Measurements from ENCODE around the gene MSI2. TPM values are rescaled to one million over a fixed set of nuclear protein-coding genes. Genes with fewer than 3 reads are reported as not detected.

Gene MSI2
- total and polyA plus RNA-seq, 9 of the 15 experiments (the other 6 are each of a cell fraction or from before 2014, with no cell fraction given): 4.6 to 61.8 (median 42.4) TPM

DNA sequence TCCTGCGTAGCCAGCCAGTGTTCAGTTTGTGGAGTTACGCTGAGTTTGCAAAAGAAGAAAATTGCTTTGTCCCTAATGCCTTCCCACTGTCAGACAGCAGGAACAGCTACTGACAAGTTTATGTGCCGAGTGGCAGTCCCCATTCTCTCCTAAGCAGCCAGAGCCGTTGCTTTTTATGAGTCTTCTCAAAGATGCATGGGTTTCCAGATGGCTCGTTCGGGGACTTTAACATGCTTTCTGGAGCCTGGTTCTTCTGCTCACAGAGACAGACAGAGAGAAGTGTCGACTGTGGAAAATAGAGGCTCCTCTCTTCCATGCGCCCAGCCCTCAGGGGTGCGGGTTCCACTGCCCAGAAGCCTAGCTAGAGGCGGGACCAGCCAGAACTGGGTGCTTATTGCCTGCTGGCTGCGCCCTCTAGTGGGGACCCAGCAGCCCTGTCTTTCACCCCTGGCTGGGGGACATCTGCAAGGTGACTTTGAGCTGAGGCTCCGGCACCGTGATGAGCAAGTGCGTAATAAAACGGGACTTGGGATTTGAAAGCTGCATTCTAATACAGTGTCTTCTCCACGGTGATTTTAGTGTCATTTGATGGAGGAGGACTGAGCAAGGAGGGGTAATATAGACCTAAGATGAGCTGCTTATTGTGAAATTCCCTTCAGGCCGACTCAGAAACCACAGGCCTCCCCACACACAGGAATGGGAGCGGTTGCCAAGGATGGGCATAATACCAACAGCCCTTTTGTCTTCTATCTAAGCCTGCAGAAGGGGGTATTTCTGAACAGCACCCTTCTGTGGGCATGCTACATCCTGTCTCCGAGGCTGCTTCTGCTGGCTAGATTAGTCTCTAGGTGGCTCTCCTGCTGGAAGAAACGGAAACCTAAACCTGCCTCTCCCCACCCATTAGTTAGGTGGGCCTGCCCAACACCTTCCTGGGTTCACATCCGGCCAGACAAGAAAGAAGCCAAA lies 415.6 kb downstream of the MSI2 start (continued):
- TF ChIP-seq, protein P1, sequence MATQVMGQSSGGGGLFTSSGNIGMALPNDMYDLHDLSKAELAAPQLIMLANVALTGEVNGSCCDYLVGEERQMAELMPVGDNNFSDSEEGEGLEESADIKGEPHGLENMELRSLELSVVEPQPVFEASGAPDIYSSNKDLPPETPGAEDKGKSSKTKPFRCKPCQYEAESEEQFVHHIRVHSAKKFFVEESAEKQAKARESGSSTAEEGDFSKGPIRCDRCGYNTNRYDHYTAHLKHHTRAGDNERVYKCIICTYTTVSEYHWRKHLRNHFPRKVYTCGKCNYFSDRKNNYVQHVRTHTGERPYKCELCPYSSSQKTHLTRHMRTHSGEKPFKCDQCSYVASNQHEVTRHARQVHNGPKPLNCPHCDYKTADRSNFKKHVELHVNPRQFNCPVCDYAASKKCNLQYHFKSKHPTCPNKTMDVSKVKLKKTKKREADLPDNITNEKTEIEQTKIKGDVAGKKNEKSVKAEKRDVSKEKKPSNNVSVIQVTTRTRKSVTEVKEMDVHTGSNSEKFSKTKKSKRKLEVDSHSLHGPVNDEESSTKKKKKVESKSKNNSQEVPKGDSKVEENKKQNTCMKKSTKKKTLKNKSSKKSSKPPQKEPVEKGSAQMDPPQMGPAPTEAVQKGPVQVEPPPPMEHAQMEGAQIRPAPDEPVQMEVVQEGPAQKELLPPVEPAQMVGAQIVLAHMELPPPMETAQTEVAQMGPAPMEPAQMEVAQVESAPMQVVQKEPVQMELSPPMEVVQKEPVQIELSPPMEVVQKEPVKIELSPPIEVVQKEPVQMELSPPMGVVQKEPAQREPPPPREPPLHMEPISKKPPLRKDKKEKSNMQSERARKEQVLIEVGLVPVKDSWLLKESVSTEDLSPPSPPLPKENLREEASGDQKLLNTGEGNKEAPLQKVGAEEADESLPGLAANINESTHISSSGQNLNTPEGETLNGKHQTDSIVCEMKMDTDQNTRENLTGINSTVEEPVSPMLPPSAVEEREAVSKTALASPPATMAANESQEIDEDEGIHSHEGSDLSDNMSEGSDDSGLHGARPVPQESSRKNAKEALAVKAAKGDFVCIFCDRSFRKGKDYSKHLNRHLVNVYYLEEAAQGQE (IDR thresholded peaks at IDR 0.05; ENCODE audit: borderline replicate concordance): peak; percentile 74
- TF ChIP-seq, protein P1 (CRISPR knock-in tag; IDR thresholded peaks at IDR 0.05; ENCODE audit: low read depth): no peak
- peak; percentile 81 for TF ChIP-seq SMC3 (conservative IDR thresholded peaks at IDR 0.05; ENCODE audit: insufficient read depth, low read depth, low read length)
- no peak for TF ChIP-seq SIX5 (IDR thresholded peaks at IDR 0.05; ENCODE audit: borderline replicate concordance in 1 of 2, insufficient read depth in 1 of 2, low read depth in 1 of 2, low read length in 2 of 2)
- peak; percentile 78 for TF ChIP-seq STAG1 (CRISPR knock-in tag; IDR thresholded peaks at IDR 0.05; ENCODE audit: borderline replicate concordance)
- TF ChIP-seq SLC30A9 (CRISPR knock-in tag; IDR thresholded peaks at IDR 0.05): no peak
- no peak for TF ChIP-seq ZNF707 (CRISPR knock-in tag; conservative IDR thresholded peaks at IDR 0.05)
- peak; percentile 24; the same call in 1 of the 2 replicates for TF ChIP-seq CREM (IDR thresholded peaks at IDR 0.05; ENCODE audit: low read depth)
- TF ChIP-seq, protein P2, sequence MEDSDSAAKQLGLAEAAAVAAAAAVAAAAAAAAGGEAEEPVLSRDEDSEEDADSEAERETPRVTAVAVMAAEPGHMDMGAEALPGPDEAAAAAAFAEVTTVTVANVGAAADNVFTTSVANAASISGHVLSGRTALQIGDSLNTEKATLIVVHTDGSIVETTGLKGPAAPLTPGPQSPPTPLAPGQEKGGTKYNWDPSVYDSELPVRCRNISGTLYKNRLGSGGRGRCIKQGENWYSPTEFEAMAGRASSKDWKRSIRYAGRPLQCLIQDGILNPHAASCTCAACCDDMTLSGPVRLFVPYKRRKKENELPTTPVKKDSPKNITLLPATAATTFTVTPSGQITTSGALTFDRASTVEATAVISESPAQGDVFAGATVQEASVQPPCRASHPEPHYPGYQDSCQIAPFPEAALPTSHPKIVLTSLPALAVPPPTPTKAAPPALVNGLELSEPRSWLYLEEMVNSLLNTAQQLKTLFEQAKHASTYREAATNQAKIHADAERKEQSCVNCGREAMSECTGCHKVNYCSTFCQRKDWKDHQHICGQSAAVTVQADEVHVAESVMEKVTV (CRISPR knock-in tag; IDR thresholded peaks at IDR 0.05): peak; percentile 56
- TF ChIP-seq, protein P3, sequence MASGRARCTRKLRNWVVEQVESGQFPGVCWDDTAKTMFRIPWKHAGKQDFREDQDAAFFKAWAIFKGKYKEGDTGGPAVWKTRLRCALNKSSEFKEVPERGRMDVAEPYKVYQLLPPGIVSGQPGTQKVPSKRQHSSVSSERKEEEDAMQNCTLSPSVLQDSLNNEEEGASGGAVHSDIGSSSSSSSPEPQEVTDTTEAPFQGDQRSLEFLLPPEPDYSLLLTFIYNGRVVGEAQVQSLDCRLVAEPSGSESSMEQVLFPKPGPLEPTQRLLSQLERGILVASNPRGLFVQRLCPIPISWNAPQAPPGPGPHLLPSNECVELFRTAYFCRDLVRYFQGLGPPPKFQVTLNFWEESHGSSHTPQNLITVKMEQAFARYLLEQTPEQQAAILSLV (tag; IDR thresholded peaks at IDR 0.05): no peak
- TF ChIP-seq MAFG (tag; conservative IDR thresholded peaks at IDR 0.05): 0 out of 2 replicates have a peak, but pooled peaks have one; percentile 7
- 0 out of 2 replicates have a peak, but pooled peaks have one; percentile 23 for TF ChIP-seq JUND (IDR thresholded peaks at IDR 0.05; ENCODE audit: borderline replicate concordance, low read depth, low read length)
- TF ChIP-seq JUND (tag; IDR thresholded peaks at IDR 0.05; ENCODE audit: borderline replicate concordance, low read depth, low read length): no peak
- TF ChIP-seq RB1 (IDR thresholded peaks at IDR 0.05; ENCODE audit: low read depth): peak; percentile 55; the same call in 1 of the 2 replicates
- TF ChIP-seq ZNF12 (CRISPR knock-in tag; IDR thresholded peaks at IDR 0.05): no peak
- TF ChIP-seq ESRRA (IDR thresholded peaks at IDR 0.05; ENCODE audit: borderline replicate concordance, low read depth): peak; percentile 97
- 0 out of 2 replicates have a peak, but pooled peaks have one; percentile 22 for TF ChIP-seq ZBED1 (IDR thresholded peaks at IDR 0.05)

Measured in K562 (cell line).